AG20443 (cell line): ENCODE data around the gene SMIM11.
"Not testable (repeated sequence)": the region's sequence is repeated elsewhere in the genome, so short reads cannot be mapped to it uniquely, and the experiment has no call there.

Experiments used
- DNase-seq: peaks from one replicate; pipeline ENCODE4 v3.0.0; 2012; ENCODE audit warnings: low spot score, mixed read lengths

SMIM11 gene

GRCh38 chr21:34374940-34375618 is at the start of gene SMIM11:
TSS of gene SMIM11 (plus strand) at chr21:34375507. CDS start at chr21:34379505, 3,998 bp downstream.
- DNase-seq = not testable (repeated sequence)

GRCh38 chr21:34330055-34330454 is 45.3 kb upstream of the SMIM11 start:
- no peak for DNase-seq

- no peak for DNase-seq
Observed at GRCh38 chr21:34331726-34332125, 43.6 kb upstream of the SMIM11 start.

- no peak for DNase-seq
Observed at GRCh38 chr21:34332347-34332746, 43.0 kb upstream of the SMIM11 start.

- no peak for DNase-seq
Observed at GRCh38 chr21:34333121-34333739, 42.1 kb upstream of the SMIM11 start.

- DNase-seq = peak; percentile 65
Observed at GRCh38 chr21:34335316-34335715, 40.0 kb upstream of the SMIM11 start.

- DNase-seq = no peak
Observed at GRCh38 chr21:34336245-34336644, 39.1 kb upstream of the SMIM11 start.

- peak; percentile 50 for DNase-seq
Observed at GRCh38 chr21:34336756-34337391, 38.4 kb upstream of the SMIM11 start.

- no peak for DNase-seq
Observed at GRCh38 chr21:34337741-34338140, 37.6 kb upstream of the SMIM11 start.

- DNase-seq = no peak
Observed at GRCh38 chr21:34338226-34338625, 37.1 kb upstream of the SMIM11 start.

- no peak for DNase-seq
Observed at GRCh38 chr21:34340061-34340460, 35.2 kb upstream of the SMIM11 start.

GRCh38 chr21:34342476-34342875 is 32.8 kb upstream of the SMIM11 start:
- no peak for DNase-seq

GRCh38 chr21:34343347-34343746 is 32.0 kb upstream of the SMIM11 start:
- DNase-seq = no peak

- DNase-seq = no peak
Observed at GRCh38 chr21:34343838-34344381, 31.4 kb upstream of the SMIM11 start.

- DNase-seq = no peak
Observed at GRCh38 chr21:34344584-34344983, 30.7 kb upstream of the SMIM11 start.

- no peak for DNase-seq
Observed at GRCh38 chr21:34345091-34345871, 30.0 kb upstream of the SMIM11 start.

- DNase-seq = peak; percentile 25
Observed at GRCh38 chr21:34345892-34346291, 29.4 kb upstream of the SMIM11 start.

GRCh38 chr21:34348890-34349519 is 26.3 kb upstream of the SMIM11 start:
- DNase-seq = no peak

- peak; percentile 70 for DNase-seq
Observed at GRCh38 chr21:34351786-34352241, 23.5 kb upstream of the SMIM11 start.

- DNase-seq = no peak
Observed at GRCh38 chr21:34352556-34352955, 22.8 kb upstream of the SMIM11 start.

GRCh38 chr21:34353182-34353581 is 22.1 kb upstream of the SMIM11 start:
- no peak for DNase-seq

GRCh38 chr21:34354836-34355235 is 20.5 kb upstream of the SMIM11 start:
- no peak for DNase-seq
